Skin epidermis (tissue), 12 donors: ENCODE results near the gene ST6GALNAC1.

ENCODE experiments used
- H3K27ac ChIP-seq, 21 experiments: fragments of 200-600 bp; sonication (generic) in 11 of 21; one replicate each; pipeline ENCODE4 v1.5.0; 2020; ENCODE audit warnings: mild to moderate bottlenecking in 3 of 21, inconsistent platforms in 2 of 21, moderate library complexity in 2 of 21
- H3K4me3 ChIP-seq, 7 experiments: fragments of 200-600 bp; sonication (generic) in 2 of 7; one replicate each; pipeline ENCODE4 v1.5.0; 2020; ENCODE audit warnings: inconsistent platforms in 2 of 7, mild to moderate bottlenecking in 2 of 7, moderate library complexity in 1 of 7

Gene ST6GALNAC1

DNA sequence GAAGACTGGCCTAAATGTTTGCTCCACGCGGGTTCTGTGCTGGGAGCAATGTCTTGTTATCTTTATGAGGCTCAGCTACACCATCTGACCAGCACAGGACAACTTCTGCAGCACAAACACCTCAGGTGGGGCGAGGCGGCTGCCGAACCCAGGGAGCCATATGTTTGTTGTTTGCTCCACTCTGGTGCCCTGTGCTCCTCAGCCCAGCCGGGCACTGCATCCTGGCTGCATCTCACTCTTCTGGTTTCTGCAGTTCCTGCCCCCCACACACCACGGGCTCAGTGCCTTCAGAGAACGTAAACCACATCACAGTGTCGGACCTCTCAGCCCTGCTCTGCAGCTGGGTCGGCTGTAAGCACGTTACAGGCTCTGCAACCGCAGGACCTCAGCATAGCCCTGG is 34.8 kb upstream of the ST6GALNAC1 start:
- H3K27ac ChIP-seq = peak overlapping the region in 5 of 21 experiments; percentile 7 to 68 (median 36)
- H3K4me3 ChIP-seq = no peak overlapping the region

DNA sequence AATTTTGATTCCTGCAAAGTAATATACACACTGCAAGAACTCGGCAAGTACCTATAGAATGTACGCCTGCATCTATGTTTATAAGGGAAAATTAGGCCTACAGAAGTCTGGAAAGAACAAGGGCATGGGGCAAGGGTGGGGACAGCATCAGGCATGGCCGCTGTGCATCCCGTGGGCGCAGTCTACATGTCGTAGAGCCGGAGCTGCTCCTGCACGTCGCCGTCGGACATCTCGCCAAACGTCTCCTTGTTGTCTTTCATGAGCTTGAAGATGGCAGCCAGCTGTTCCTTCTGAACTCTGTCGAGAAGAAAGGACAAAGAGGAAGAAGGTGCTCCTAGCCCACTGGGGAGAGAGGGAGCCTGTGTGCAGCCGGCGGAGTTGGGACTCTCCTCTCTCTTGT is 33.8 kb upstream of the ST6GALNAC1 start:
- Histone ChIP-seq H3K4me3 (no peak overlapping the region), H3K27ac (peak overlapping the region in 1 of 21 experiments; percentile 68)

DNA sequence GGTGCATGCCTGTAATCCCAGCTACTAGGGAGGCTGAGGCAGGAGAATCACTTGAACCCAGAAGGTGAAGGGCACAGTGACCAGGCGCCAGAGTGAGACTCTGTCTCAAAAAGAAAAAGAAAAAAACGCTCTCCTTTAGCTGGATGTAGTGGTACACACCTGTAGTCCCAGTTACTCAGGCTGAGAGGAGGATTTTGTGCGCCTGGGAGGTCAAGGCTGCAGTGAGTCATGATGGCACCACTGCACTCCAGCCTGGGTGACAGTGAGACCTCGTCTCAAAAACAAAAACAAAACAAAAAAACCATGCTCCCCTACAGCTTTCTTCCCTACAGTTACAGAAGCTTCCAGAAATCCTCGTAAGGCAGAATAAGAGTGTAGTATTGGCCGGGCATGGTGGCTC is 33.1 kb upstream of the ST6GALNAC1 start:
- H3K27ac ChIP-seq = no peak overlapping the region
- no peak overlapping the region for H3K4me3 ChIP-seq

DNA sequence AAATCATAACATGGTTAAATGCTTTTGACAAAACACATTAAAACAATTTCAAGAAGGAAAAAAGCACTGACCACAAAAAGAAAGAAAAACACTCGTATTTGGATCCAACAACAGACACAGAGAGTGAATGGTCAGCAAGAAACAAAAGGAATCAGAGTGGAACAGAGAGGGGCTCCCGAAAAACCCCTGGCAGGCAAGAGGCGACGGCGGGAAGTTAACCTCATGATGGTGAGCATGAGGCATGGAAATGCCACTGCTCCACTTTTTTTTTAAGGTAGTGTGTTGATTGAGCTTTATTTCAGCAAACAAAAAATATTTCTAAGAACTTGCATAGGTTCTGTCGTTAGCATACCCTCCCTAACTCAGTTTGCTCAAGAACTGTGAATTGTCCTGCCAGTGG is 32.1 kb upstream of the ST6GALNAC1 start:
- Histone ChIP-seq H3K4me3 (no peak overlapping the region), H3K27ac (no peak overlapping the region)

DNA sequence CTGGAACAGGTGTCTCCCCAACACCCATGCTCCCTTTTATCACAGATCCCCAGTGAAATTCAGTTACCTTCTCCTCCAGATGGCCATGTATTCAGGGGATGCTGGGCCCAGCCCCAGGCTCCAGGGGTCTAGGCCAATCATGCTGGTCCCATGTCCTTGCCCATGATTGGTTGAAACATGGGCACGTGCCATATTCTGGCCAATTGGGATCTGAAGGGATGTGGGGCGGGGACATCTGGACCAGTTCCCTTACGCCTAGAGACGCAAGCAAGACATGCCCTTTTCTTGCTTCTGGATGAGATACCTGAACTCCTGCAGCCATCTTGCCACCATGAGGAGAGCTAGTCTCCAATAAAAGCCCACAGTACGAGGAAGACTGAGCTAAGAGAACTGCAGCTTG is 31.0 kb upstream of the ST6GALNAC1 start:
- Histone ChIP-seq H3K4me3 (no peak overlapping the region), H3K27ac (no peak overlapping the region)

DNA sequence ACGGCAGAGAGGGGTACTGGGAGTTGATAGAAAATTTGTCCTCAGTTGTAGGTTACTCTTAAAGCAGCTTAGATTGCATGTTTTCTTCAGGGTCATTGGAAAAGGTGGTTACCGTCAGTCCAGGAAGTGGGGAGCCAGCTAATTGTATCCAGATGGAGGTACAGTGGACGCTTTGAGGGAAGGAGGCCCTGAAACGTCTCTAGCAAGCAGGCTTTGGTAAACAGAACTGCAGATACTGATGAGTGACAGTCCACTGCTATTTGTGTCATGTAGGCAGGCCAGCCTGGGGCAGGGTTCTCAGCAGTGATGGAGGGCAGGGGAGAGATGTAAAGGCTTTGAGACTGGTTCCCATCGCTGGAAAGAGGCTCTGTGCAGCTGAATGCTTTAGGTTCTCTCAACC is 30.2 kb upstream of the ST6GALNAC1 start:
- Histone ChIP-seq H3K4me3 (no peak overlapping the region), H3K27ac (no peak overlapping the region)

DNA sequence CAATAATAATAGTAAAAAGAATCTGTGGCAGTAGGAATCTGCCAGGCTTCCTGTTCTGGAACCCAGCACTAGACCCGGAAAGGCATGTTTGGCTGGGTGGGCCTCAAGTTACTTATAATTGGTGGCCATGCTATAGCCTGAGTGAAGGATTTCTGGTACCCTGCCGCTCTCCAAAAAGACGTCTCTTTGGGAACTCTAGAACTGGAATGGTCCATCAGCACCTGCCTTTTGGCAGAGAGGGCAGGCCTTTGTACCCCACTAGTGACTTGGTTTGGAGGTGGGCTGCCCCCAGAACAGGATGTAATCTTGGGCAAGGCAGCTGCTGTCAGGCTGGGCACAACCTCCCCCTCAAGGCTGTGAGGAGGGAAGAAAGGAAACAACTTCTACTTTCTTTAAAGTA is 29.3 kb upstream of the ST6GALNAC1 start:
- H3K27ac ChIP-seq = peak overlapping the region in 1 of 21 experiments; percentile 8
- no peak overlapping the region for H3K4me3 ChIP-seq

DNA sequence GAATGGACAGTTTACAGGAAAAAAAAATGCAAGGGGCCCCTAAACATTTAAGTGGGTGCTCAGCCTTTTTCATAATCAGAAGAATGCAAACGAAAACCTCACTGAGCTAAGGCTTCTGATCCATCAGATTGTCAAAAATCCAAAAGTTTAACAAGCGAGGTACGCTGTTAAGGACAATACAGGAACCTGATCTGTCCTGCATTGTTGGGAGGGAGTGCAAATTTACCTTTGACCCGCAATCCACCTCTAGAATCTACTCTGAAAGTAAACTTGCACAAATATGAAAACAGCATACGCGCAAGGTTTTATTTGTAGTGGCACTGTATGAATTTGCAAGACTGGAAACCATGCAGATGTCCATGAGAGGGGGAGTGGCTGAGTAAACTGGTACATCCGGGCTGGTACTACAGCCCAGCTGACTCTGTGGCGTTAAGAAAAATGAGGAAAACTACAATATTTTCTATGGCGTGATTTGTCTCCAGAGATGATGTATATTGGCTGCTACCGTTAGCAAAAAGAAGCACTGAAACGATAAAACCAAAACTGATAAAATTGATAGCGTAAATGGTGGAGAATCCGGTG is 28.8 kb upstream of the ST6GALNAC1 start:
- H3K4me3 ChIP-seq = peak overlapping the region; percentile 36 to 66 (median 49)
- H3K27ac ChIP-seq = peak overlapping the region; percentile 52 to 94 (median 86)

DNA sequence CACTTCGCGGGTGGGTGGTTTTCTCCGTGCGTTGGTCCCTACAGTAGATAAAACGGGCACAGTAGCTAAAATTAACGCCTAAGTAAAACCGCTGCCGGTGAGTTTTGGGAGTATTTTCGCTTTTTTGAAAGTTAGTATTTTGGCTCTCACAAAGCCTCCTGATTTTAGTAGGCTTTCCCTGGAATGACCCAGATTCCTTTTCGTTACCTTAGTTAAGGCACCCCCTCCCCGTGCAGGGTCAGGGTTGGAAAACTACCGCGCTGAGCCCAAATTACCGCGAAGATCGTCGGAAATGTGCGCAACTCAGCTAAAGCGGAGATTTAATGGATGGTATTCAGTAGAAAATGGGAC is 28.3 kb upstream of the ST6GALNAC1 start:
- Histone ChIP-seq H3K4me3 (peak overlapping the region; percentile 36 to 66 (median 49)), H3K27ac (peak overlapping the region; percentile 52 to 94 (median 86))

DNA sequence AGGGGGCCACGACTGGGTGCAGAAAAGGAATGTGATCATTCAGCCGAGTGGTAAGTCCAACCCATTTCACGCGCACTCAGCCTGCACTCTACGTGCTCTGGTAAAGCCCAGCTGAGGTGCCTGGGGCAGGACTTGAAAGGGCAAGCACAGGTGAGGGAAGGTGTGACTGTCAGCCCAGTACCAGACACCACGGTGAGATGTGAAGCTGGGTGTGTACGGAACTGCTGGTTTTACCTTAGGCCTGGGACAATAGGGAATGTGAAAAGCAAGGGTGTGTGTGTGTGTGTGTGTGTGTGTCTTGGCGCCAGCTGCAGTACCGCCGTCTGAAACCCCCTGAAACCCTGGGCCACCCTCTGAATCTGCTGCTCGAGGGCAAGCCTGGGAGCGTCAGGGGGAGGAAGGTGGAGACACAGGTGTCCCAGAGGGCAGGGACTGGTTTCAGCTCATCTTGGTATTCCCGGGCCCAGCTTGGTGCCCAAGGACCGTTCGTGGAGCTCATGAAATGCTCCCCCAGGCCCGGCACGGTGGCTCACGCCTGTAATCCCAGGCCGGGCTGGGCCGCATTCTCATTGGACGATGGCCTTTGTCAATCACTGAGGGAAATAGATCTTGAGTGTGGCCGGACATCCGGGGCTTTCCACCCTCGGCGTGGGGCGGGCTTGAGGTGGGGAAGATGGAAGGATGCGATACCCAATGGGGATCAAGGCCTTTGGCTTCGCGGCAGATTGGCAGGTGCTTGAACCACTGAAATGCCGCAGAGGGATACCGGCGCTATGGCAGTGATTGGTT is 27.8 kb upstream of the ST6GALNAC1 start:
- peak overlapping the region; percentile 36 to 66 (median 49) for H3K4me3 ChIP-seq
- H3K27ac ChIP-seq = peak overlapping the region; percentile 47 to 96 (median 89)

DNA sequence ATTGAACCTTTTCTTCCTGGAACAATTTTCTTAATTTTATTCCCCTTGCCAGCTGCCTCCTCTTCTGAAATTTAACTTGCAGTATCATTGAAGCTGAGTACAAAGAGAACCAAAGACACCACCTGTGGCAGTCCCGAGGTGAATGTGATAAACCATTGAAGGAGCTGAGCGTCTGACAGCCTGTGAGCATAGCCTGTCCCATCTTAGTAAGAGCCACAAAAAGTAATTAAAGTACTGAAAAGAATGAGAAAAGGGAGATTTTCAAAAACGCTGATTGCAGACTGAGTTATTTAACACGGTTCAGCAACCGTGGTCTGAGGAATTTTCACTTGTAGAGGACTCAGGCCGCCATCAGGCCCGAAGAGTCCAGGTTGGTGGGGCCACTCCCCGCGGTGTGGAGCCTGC is 27.2 kb upstream of the ST6GALNAC1 start:
- Histone ChIP-seq H3K27ac (peak overlapping the region in 18 of 21 experiments; percentile 49 to 96 (median 90)), H3K4me3 (peak overlapping the region in 1 of 7 experiments; percentile 66)

DNA sequence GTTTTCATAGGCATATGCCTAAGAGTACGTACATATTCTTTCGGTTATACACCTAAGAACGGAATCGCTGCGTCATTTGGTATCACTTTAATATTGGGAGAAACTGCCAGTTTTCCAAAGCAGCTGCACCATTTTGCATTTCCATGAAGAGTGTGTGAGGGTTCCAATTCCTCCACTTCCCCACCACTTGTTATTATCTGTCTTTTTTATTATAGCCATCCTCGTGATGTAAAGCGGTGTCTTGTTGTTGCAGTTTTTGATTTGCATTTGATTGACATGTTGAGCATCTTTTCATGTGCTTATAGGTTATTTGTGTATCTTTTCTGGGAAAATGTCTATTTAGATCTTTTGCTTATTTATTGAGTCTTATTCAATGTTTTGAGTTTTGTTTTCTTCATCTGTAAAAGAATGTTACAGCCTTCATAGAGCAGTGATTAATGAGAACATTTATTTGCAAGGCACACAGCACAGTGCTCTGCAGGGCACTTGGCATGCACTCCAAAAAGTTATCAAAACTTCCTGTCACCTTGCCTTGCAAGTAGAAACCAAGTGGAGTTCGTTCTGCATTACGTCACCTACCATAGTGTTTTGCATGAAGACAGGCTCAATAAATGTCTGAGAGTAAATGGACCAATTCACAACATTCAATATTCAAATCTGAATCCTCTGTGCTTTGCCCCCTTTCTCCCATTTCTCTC is 26.6 kb upstream of the ST6GALNAC1 start:
- H3K4me3 ChIP-seq = no peak overlapping the region
- H3K27ac ChIP-seq = peak overlapping the region in 7 of 21 experiments; percentile 49 to 96 (median 92)

DNA sequence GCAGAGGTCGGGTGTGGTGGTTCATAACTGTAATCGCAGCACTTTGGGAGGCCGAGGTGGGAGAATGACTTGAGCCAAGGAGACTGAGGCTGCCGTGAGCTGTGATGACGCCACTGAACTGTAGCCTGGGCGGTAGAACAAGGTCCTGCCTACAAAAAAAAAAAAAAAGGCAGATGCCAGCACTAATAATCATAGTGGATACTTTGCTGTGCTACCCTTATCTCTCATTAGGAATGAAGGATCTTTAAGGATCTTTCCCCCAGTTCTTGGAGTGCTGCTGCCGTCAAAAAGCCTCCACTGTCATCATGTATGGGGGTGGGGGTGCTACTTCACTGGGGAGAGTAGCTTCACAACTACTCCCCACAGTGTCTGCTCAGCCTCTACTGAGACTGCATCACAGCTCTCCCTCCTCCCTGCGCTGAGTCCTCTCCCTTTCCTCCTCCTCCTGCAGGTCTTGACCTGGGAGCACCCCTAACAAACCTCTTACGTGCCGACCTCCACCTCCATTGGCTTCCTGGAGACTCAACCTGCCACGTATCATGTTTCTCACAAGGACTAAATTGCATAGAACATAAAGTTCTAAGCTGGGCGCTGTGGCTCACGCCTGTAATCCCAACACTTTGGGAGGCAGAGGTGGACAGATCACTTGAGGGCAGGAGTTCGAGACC is 24.4 kb upstream of the ST6GALNAC1 start:
- Histone ChIP-seq H3K27ac (no peak overlapping the region), H3K4me3 (no peak overlapping the region)

DNA sequence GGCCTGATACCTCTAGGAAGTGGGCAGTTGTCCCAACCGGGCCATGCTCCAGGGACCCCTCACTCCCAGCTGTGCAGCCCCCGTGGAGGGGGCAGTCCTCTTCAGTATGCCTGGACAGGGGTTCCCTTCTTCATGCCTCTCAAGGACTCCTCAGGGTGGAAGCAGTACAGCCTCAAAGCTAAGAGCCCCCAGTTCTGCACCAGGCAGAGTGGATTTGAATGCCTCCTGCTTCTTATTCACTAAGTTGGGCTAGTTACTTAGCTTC is 23.9 kb upstream of the ST6GALNAC1 start:
- Histone ChIP-seq H3K4me3 (no peak overlapping the region), H3K27ac (no peak overlapping the region)

DNA sequence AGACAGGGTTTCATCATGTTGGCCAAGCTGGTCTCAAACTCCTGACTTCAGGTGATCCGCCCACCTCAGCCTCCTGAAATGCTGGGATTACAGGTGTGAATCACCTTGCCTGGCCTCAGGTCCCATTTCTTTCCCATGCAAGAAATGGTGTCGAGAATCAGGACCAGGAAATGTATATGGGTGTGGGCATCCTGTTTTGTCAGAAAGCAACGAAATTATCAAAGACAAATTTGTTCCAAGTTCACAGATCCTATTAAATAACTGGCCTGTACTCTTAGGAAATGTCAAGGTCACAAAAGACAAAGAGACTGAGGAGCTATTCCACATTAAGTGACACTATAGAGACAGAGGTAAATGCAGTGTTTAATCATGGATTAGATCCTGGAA is 17.1 kb upstream of the ST6GALNAC1 start:
- no peak overlapping the region for H3K4me3 ChIP-seq
- H3K27ac ChIP-seq = peak overlapping the region in 6 of 21 experiments; percentile 6 to 60 (median 31)

DNA sequence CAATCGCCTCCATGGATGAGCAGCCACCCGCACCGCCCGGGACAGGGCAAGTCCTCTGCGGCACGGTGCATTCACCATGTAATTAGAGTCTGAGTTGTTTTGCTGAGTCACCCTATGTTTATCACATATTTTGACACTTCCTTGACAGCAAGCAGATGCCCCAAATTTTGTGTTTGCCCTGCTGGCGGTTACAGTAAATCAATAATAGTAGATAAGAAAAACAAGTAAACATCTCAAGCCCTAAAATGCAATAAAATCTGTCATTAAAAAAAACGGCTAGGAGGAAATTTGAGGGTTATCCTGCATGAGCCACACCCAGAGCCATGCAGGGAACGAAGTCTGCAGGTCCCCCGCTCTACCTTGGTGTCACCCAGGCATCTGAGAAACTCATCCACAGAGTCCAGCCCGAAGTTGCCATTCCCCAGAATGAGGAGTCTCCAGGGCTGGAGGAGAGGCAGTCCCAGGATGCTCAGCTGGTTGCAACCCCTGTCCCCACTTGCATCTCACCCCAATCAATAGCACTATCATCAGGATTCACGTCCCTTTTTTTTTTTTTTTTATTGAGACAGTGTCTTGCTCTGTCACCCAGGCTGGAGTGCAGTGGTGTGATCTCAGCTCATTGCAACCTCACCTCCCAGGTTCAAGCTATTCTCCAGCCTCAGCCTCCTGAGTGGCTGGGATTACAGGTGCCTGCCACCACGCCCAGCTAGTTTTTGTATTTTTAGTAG is 16.5 kb upstream of the ST6GALNAC1 start:
- Histone ChIP-seq H3K4me3 (no peak overlapping the region), H3K27ac (peak overlapping the region in 8 of 21 experiments; percentile 6 to 60 (median 40))

DNA sequence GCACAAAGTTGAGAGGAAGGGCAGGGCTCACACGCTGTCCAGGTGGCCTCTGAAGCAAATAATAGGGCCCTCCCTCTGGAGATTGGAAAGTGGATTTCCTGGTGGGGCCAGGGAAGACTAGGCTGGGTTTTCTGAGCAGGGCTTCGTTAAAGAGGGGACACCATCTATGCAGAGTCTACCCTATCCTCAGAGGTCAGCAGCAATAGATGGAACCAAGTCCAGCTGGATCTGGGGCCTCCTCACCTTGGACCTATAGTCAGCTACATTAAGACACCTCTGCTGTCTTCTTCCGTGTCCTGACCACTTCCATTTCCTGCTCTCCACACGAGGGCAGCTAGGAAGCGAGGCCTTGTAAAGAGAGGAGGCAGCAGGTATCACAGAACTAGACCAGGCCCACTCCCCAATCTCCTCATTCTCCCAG is 14.7 kb upstream of the ST6GALNAC1 start:
- H3K27ac ChIP-seq = peak overlapping the region in 1 of 21 experiments; percentile 60
- H3K4me3 ChIP-seq = no peak overlapping the region

DNA sequence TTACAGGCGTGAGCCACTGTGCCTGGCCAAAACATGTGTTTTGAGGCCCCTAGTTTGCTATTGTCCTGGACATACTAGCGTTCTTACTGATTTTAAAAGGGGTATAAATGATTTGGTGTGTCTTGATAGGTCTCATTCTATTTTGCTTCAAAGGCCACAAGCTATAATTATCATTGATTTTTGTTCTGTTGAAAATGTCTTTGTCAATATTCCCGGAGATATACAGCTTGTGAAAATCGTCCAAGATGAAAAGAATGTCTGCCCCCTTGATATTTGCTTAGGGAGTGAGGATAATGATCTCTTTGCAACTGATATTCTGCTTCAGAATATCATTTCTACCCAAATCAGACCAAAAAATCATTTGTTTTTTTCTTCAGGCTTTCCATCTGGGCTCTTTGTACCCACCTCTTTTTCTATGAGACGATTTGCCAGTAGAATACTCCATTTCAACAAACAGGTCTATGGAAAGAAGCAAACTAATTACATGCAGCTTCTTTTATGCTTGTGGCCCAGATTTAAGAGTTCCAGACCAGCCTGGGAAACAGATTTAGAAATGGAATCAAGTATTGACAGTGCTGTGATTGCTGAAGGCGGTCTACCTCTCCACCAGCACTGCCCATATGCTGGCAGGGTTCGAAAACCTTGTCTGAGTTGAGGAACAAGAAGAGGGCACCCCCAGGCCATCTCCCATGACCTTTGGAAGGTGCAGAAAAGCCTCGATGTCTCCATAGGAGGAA is 14.1 kb upstream of the ST6GALNAC1 start:
- H3K27ac ChIP-seq = peak overlapping the region in 1 of 21 experiments; percentile 60
- no peak overlapping the region for H3K4me3 ChIP-seq

DNA sequence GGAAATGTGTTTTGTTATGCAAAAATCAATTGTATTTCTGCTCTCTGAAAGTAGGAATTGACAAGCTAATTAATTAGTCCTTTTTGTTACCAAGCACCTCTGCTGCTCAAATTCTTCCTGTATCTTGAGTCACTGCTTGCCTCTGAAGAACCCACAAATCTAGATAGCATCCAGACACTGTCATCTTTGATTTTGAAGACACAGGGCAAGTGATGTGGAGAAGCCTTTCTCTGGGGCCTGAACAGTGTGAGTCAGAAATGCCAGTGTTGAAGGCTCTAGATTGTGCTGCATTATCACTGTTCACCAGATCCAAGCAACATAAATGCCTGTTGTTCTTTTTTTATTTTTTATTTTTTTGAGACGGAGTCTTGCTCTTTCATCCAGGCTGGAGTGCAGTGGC is 10.9 kb upstream of the ST6GALNAC1 start:
- Histone ChIP-seq H3K4me3 (no peak overlapping the region), H3K27ac (no peak overlapping the region)
